Measurements from ENCODE around the gene RASGRP1.

The RASGRP1 gene

GRCh38 chr15:38459480-38459879, 105.1 kb downstream of the RASGRP1 start:
- no peak for DNase-seq (ENCODE audit: low spot score)

- no peak for DNase-seq (ENCODE audit: low spot score)
Measured at GRCh38 chr15:38458646-38459045, 106.0 kb downstream of the RASGRP1 start.

GRCh38 chr15:38455092-38455491, 109.5 kb downstream of the RASGRP1 start:
- DNase-seq (ENCODE audit: low spot score) = peak; percentile 20

DNA sequence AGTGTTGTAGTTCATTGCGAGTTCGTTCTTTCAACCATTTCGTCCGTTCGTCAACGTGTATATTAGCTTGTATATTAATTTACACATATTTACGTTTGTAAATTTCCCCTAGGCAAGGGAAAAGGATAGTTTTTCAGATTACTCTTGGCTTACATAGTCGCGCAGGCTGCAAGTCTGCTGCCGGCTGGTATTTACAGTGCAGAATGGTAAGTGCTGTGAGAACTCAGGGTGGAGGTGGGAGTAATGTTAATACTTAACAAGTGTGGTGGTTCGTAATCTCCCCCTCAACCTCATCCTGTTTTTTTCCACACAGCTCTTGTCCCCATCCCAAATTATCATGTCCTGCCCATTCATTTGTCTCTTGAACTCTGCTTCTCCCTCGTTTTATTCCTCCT, 109.9 kb downstream of the RASGRP1 start:
- no peak for DNase-seq (ENCODE audit: low spot score)

DNA sequence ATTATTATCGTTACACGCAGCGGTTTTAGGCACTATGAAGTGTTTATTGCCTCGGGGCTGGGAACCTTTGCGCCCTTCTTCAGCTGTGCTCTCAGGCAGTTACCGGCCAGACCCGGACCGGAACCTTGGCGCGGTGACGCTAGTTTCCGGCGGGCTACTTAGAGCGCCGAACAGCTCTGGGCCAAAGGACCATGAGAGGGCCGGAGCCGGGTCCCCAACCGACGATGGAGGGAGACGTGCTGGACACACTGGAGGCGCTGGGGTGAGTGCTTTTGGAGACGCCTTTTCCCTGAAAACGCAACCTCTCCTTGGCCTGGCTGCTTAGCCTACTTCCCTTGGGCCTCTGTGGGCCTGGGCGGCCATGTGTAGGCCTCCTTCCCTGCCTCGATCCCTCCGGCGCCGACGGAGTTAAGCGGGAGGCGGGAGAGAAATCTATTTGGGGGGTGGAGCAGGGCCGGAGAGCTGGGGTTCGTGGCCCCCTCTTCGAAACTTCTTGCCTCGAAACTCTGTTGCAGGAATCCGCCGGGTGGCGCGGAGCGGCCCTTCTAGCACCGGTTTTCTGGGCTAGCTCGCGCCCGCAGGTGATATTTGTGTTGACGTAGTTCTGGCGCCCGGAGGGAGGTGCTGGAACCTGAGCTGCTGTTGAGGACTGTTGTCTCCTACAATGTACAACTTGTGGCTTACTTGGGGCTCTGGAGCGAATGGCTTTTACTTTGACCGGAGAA, 110.5 kb downstream of the RASGRP1 start, which contains the start of gene FAM98B:
TSS of gene FAM98B (plus strand) at position 157 of the 725 bp plus-strand sequence. CDS start at position 192, 35 bp downstream.
- DNase-seq (ENCODE audit: low spot score) = peak; percentile 93

DNA sequence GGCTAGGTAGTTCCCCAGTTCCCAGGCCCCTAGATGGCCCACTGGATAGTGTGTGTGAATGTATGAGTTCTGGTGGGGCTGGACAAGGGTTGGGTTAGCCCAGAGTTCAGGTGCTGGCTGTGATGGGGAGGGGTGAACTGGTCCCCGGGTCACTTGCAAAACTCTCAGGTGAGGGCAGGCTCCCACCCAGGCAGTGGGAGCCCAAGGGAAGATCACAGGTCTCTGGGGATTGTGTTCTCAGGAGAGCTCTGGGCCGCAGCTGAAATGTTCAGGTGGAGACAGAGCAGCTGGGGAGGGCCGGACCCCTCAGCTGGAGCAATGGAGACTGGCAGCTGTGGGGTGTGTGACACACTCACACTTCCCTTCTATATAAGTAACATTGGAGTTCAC, 123.5 kb downstream of the RASGRP1 start:
- no peak for DNase-seq (ENCODE audit: low spot score)

GRCh38 chr15:38440353-38441129, 124.1 kb downstream of the RASGRP1 start:
- peak; percentile 68 for DNase-seq (ENCODE audit: low spot score)
